GM21717 (cell line): ENCODE data around the gene RSBN1.
"Not testable (repeated sequence)": the region's sequence is repeated elsewhere in the genome, so short reads cannot be mapped to it uniquely, and the experiment has no call there.

Source experiments
- ATAC-seq: cut with Tn5 transposase; IDR thresholded peaks from one replicate; pipeline ENCODE4 v1.9.1; 2021; ENCODE audit warnings: mild to moderate bottlenecking, moderate library complexity; ENCODE audit not compliant: unreplicated experiment

Gene RSBN1

DNA sequence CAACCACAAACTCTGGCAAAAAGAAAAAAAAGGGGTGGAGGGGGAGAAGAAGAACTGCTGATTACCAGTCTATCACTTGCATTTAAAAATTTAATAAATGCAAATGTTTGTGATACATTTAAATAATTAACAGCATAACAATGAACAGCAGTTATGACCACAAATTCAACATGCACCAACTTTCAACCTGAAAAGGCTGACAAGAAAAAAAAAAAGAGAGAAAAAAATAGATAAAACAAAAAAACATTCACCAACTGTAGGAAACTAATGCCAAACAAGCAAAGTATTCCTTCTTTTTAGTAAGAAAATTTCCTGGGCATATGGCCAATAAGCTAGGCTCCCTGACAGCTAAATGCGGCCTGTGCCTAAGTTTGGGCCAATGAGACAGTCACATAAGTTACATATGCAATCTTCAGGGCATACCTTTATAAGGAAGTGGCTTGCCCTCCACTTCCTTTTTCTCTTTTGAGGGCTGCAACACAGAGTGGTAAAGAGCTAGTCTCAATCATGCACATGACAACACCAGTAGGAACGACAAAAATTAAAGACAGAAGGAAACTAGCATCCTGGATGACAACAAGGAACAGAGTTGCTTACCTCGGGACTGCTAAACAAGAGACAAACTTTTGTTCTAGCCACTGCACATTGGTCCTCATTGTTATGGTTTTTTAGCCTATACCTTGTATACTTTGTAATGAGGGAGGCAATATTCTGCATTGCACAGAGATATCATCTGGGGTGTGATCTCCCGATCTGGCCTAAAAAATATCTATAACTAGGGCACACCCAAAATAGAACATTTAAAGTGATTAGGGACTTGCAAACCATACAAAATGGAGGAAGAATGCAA lies 28.8 kb downstream of the RSBN1 start:
- peak; percentile 76 for ATAC-seq

DNA sequence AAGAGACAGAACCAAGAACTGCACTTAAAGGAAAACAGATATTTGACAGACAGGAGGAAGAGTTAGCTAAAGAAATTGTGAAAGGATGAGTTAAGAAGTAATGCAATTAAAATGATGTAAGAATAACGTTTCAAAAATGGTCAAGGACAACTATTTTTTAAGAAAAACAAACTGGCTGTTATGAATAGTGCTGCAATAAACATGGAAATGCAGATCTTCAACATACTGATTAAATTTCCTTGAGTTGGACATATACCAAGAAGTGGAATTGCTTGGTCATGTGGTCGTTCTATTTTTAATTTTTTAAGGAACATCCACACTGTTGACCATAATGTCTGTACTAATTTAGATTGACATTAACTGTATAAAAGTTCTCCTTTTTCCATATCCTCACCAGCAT lies 29.9 kb downstream of the RSBN1 start:
- ATAC-seq = no peak

DNA sequence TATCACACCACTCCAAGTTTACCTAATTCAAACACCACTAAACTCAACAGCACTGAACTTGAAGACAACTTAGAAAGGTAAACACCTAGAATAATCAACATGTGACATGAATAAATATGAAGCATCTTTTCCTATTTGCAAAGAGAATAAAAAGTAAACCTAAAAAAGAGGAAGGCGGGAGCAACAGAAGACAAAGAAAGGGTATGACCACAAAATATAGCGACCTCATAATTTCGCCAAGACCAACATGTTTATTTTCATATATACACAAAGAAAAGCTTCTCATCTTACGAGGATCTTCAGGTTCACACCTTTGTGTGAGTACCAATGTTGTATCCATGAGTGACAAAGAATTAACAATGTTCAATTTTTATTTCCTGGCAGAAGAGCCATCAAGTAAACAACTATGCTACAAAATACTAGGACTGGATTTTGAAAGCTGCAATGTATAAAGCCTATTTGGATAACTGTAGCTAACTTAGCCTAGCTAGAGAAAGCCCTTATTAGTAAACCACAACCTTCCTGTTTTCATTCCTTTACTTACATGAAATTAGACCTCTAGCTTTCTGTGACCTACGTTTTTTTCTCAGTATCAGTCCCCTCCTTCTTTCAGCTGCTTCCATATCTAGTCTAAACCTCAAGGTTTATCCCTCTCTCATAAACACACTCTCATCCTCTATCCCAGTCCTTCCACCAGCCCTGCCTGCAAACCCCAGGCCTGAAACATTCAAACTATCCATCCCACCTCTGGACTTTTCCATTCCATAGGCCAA lies 31.7 kb downstream of the RSBN1 start:
- ATAC-seq = peak; percentile 42

DNA sequence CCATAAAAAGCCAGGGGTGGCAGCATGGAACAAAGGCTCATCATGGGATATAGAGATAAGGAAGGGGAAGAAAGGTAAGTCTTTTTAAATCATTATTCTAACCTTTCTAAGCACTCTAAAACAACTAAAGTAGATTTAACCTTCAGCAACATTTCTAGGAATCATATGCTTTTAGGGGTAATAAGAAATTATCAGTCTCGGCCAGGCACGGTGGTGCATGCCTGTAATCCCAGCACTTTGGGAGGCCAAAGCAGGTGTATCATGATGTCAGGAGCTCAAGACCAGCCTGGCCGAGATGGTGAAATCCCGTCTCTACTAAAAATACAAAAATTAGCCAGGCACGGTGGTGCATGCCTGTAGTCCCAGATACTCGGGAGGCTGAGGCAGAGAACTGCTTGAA lies 32.7 kb downstream of the RSBN1 start:
- no peak for ATAC-seq

DNA sequence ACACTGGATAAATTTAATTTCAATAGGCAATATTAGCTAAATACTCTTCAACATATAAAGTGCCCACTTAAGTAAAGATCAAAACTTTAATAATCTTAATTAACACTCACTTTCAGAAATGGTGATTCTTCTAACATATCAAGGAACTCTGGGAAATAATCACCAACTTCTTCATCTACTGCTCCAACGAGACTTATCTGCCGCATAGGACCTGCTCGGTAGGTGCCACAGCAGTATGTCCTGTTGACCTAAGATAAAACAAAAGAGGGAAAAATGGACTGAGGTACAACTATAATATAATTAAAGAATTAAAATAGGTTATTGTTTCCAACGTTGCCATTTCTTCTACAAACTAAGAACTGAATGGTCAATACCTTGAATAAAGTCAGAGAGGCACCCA lies 34.7 kb downstream of the RSBN1 start:
- ATAC-seq = no peak

DNA sequence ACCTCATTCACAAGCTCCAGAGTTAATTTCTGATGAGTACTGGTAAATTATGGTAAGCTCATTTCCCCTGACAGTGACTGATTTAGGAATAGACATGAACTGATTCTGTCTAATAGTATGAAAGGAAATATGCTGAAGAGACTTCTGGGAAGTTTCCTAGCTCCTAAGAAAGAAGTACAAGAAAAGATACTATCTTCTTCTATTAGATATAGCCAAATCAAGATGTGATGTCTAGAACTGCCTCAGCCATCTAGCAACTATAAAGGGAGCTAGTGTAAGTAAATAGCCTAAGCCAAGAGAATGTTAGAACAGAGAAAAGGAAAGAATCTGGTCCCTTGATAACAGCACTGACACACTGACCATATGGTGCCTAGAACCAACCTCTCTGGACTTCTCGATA lies 42.2 kb downstream of the RSBN1 start:
- no peak for ATAC-seq

DNA sequence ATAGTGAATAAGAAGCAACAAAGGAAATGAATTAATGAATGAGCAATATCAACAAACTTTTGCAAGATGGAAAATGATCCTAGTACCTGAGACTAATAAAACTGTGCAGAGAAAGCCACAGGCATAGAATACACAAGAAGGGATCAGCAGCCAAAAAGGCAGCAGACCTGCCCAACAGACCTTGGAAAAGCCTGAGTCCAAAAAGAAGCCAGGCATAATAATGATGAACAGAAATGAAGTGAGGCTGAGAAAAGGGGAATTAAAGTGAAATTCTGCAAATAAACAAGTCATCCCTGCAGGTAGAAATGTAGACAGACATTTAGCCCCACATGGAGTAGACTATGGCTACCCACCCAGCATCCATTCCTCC lies 42.7 kb downstream of the RSBN1 start:
- no peak for ATAC-seq

DNA sequence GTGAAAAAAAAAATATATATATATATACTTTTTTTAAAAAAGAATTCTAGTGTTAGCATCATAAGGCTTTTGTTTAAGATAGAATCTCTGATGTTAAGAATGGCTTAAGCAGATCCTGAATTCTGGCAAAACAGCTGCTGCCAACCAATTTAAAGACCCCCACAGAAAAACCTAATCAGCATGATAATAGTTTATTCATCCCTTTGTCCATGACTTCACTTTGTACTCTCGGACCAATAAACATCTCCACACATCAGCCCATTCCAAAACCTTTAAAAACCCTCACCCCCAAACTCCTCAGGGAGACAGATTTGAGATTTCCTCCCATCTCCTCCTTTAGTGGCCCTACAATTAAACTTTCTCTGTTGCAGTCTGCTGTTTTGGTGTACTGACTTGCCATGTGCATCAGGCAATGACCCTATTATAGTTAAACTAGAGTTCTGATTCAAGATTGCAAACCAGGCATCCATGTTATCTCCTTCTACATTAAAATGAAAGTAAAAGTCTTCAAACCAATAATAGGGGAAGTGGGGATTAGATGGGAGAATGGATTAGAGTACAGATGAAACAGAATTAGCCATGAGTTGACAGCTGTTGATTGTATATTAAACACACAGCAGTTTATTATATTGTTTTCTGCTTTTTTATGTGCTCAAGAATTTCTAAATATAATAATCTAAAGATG lies 43.2 kb downstream of the RSBN1 start:
- ATAC-seq = no peak

DNA sequence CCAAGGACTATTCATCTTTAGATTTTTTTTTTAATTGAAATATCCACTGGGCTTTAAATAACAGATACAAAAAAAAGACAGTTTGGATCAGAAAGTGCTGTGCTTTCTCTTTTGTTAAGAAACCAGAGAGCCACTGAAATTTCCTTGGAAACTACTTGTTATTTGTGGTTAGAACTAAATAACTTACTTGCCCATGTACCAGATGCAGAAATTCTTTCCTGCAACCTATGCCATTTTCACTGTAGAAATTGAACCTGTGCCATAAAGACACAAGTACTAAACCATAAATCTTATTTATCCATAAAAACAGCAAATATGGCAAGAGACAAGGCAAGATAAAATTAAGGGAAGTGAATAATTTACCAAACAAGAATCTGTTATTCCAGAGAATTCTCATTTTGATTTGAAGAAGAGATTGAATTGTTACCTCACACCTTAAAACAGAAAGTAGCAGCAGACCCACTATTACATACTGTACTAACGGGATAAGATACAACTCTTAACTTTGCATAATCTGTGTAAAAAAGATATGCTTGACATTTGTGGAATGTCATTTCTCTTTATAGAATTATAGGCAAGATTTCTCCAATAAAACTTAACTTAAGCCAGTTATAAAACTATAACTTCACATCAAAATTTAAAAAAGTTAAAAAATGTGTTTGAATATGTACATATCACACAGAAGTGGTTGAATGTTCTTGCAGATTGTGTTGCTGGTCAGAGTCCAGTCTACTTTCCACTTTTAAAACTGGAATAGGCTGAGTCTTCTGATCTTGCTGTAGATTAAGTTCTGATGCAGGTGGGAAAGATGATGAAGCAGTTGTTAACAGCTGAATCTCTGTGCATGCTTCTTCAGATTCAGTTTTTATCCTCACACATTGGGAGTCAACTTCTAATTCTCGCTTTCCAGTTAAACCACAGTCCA lies 46.7 kb downstream of the RSBN1 start:
- ATAC-seq = no peak

DNA sequence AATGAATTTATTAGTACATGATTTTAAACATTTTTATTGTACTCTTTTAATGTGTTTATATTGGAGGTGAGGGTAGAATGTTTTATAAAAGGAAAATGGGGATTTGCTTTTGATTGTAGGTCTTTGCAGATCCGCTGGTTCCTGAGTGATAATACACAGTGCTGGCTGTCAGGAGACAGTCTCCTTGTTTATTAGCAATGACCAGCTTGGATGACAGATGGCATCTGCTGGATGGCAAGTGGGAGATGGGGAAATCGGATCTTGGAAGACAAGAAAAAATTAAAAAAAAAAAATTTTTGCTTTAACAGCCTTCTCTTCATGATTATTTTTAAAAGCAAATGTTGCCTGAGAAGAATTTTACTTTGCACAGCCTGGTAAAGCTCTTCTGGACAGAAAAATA lies 48.6 kb downstream of the RSBN1 start:
- no peak for ATAC-seq

DNA sequence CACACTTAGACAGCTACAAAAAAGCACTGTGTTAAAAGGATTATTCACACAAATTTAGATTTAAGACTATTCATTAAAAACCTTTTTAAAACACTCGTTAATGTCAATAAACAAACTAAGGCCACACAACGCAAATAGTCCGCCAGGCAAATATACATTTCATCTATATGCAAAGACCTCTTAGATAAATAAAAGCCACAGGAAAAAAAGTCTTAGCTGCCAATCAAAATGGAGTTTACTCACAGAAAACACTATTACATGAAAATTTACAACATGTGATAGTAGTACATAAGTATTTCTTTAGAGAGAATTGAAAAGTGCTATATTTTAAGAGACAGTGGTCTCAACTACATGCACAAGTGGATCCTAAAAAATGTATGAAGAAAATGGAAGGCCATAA lies 50.3 kb downstream of the RSBN1 start:
- no peak for ATAC-seq

DNA sequence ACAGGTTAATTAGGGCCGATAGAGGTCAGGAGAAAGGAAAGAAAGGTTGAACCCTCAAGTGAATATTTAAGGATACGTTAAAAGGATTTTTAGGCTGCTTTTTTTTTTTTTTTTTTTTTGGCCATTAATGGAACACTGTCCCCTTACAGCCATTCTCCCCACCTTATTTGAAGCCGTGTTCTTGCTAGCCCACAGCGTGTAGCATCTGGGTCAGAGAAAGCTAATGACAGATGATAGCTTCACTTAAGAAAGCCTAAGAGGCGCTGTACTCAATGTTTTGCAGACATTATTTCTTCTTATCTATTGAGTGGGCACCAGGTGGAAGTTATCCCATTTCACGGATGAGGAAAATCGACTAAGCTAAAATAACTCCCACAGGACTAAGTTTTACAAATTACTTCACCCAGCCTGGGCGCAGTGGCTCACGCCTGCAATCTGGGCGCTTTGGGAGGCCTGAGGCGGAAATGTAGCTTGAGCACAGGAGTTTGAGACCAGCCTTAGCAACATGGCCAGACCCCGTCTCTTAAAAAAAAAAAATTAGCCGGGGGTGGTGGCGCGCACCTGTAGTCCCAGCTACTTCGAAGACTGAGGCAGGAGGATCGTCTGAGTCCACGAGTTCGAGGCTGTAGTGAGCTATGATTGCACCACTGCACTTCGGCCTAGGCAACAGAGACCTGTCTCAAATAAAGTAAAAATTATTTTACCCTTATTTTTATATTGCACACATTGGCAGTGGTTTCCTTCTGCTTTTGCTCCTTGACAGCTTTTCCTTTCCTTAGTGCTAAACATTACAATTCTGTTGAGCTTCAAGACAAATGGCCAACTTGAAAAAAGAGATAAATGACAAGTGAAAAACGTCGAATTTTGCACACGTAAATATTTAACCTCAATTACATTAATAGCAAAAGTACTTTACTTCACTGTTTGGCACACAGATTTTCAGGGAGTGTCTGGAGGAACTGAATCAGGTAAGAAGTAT lies 51.9 kb downstream of the RSBN1 start:
- no peak for ATAC-seq

DNA sequence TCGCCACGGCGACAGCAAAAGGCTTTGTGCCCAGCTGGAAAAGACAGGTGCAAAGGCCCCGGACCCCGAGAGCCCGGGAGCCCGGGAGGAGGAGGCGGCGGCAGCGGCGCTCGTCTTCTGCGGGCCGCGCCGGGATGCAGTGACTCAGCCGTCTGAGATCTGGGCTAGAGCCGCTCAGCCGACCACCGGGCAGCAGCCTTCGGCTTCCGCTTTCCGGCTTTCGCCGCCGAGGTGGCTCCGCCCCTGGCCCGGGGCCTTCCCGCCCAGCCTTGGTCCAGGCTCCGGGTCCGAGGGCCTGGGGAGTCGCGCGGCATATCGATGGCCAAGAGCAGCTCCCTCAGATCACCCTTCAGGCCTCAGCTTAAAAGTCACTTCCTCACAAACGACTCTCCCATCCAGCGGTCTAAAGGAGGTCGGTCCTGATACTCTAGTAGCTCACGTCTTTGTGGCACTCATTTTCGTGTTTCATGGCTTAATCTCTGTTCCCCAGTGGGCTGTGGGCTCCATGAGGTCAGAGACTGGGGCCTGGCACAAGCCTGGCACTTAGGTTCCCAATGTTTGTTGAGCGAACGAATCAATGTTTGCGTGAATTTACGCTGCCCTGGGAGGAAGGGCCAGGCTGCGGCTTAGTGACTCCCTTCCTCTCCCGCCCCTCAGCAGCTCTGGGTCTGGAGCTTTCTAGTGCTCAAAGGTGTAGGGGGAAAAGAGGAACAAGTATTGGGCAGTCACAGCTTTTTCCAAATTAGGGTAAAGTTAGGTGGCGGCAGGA lies 52.8 kb downstream of the RSBN1 start, which contains the start of gene PHTF1:
Gene PHTF1, minus strand, starts transcription at position 154 of the 769 bp plus-strand sequence. CDS start 783 bp downstream, outside the sequence.
- peak; percentile 84 for ATAC-seq

DNA sequence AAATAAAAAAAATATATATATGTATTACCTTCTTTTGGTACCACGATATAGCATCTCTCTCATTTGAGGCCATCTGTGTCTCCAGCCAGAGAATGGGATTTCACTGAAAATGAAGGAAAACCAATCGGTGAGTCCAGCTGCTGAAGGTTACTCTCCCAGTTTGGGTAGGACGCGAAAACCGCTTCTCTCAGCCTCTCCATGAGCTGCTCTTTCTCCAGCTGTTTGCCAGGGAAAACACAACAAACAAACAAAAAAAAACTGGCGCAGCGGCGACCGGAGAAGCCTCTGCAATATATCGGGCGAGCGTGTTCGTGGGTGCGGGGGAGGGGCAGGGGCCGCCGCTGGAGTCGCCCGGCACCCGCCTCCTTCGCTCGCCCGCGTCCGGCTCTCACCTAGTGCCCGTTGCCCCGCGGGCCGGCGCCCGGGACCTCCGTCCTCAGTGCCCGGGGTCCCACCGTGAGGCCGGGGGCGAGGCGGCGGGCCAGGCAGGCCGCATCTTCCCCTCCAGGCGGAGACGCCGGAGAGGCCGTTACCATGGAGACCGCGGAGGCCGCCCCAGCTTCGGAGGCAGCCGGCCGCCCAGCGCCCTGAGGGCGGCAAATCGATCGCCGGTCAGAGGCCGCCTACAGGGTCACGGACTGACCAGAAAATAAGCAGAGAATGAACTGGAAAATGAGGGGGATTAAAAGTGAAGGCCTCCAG lies 53.5 kb downstream of the RSBN1 start:
- ATAC-seq = peak; percentile 52

DNA sequence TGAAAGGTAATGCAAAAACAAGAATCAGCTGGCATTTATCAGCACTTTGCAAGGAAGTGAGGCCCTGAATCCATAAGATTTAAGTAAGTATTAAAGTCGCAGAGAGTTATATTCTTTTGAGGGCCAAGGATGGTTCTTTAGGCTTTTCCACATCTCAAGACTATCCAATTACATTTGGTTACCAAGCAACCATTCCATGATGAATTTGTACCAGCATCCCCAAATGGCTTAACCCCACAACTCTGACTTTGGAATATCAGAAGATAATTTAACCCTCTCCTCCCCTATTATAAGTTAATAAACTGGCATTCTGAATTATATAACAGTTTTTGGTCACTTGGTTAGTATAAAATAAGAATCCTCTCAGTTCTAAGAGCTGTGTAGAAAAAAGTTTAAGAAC lies 55.8 kb downstream of the RSBN1 start:
- no peak for ATAC-seq

DNA sequence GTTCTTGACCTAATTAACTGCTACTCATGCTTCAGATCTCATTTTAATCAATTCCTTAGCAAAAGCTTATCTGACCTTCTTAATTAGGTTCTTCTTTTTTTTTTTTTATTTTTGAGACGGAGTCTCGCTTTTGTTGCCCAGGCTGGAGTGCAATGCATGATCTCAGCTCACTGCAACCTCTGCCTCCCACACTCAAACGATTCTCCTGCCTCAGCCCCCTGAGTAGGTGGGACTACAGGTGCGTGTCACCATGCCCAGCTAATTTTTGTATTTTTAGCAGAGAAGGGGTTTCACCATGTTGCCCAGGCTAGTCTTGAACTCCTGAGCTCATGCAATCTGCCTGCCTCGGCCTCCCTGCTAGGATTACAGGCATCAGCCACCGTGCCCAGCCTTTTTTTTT lies 58.9 kb downstream of the RSBN1 start:
- not testable (repeated sequence) for ATAC-seq

DNA sequence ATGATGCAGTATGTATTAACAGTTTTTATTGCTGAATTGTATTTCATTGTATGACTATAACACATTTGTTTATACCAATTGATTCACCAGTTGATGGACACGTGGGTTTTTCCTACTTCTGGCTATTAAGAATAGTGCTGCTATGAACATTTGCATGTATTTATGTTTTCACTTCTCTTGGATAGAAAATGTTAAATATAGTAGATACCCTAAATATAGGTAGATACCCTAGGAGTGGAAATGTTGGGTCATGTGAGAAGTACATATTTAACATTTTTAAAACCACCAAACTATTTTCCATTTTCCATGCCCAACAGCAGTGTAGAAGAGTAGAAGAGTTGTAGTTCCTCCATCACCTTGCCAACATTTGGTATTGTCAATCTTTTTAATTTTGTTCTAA lies 60.8 kb downstream of the RSBN1 start:
- ATAC-seq = no peak

DNA sequence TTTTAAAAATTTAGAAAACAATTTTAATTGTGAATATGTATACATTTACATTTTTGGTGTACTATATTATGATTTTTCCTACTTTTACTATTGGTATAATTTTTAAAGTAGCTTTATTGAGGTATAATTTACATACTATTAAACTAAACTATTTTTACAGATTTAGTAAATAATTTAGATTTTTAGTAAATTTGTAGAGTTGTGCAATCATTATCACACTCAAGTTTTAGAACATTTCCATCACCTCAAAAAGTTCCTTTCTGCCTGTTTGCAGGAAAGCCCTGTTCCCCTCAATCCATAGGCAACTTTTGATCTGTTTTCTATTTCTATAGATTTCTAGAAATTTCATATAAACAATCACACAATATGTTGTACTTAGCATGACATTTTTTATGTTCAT lies 61.2 kb downstream of the RSBN1 start:
- ATAC-seq = no peak
